WTC11 (cell line): Measurements from ENCODE around the gene LRRC32. TPM values are rescaled to one million over a fixed set of nuclear protein-coding genes. Genes with fewer than 3 reads are reported as not detected.

Experiments used
- ATAC-seq: fragments of 200-7000 bp; cut with Tn5 transposase; 2 replicates; pipeline ENCODE4 v1.10.0; 2021; ENCODE audit warnings: mild to moderate bottlenecking, moderate library complexity
- CTCF ChIA-PET: fragments of 300-600 bp; sonication (Branson Sonifier 250); formaldehyde crosslinking; loops from one replicate; lab custom pipeline; 2021; ENCODE audit warnings: antibody characterized with exemption; lab: Charles Lee
- POLR2A ChIA-PET: fragments of 350-600 bp; sonication (Branson Sonifier 250); formaldehyde crosslinking; loops from one replicate; lab custom pipeline; 2021; ENCODE audit warnings: antibody characterized with exemption; lab: Charles Lee
- DNase-seq: peaks from one replicate; pipeline ENCODE4 v3.0.0; 2021; ENCODE audit warnings: low spot score
- H3K27ac Mint-ChIP-seq: 2 replicates; pipeline ENCODE4 v1.8.0; 2021; ENCODE audit warnings: mixed read lengths
- H3K27me3 Mint-ChIP-seq: 2 replicates; pipeline ENCODE4 v1.8.0; 2021; ENCODE audit warnings: low read depth, mild to moderate bottlenecking, moderate library complexity, mixed read lengths
- H3K36me3 Mint-ChIP-seq: 2 replicates; pipeline ENCODE4 v1.8.0; 2021; ENCODE audit warnings: mixed read lengths
- H3K4me1 Mint-ChIP-seq: 2 replicates; pipeline ENCODE4 v1.8.0; 2022; ENCODE audit warnings: mixed read lengths
- H3K4me3 Mint-ChIP-seq: 2 replicates; pipeline ENCODE4 v1.8.0; 2021; ENCODE audit warnings: mild to moderate bottlenecking, moderate library complexity, mixed read lengths
- H3K9me3 Mint-ChIP-seq: 2 replicates; pipeline ENCODE4 v1.8.0; 2021; ENCODE audit warnings: mixed read lengths
- CDX4 ChIP-seq: fragments of 250-450 bp; sonication (Bioruptor Pico); IDR thresholded peaks from 2 replicates; pipeline ENCODE4 v1.9.0; 2021; ENCODE audit warnings: moderate library complexity, mild to moderate bottlenecking, inconsistent platforms, borderline replicate concordance
- CREB1 ChIP-seq: sonication (generic); formaldehyde crosslinking; IDR thresholded peaks from 2 replicates; pipeline ENCODE4 v1.8.0; 2023; ENCODE audit warnings: mild to moderate bottlenecking, missing genetic modification reagents
- CTCF ChIP-seq: fragments of 200-600 bp; IDR thresholded peaks from 2 replicates; pipeline ENCODE4 v1.8.0; 2022; ENCODE audit warnings: antibody characterized with exemption
- E2F4 ChIP-seq: sonication (generic); formaldehyde crosslinking; IDR thresholded peaks from 2 replicates; pipeline ENCODE4 v1.8.1; 2022; ENCODE audit warnings: low read depth, mild to moderate bottlenecking, moderate library complexity, missing genetic modification reagents, borderline replicate concordance
- E2F5 ChIP-seq: sonication (generic); formaldehyde crosslinking; IDR thresholded peaks from 2 replicates; pipeline ENCODE4 v1.8.1; 2022; ENCODE audit warnings: mild to moderate bottlenecking, moderate library complexity, missing genetic modification reagents
- EMX1 ChIP-seq: fragments of 250-450 bp; sonication (Bioruptor Pico); IDR thresholded peaks from 2 replicates; pipeline ENCODE4 v1.8.0; 2021; ENCODE audit warnings: mild to moderate bottlenecking
- ERG ChIP-seq: fragments of 250-450 bp; sonication (Bioruptor Pico); IDR thresholded peaks from 2 replicates; pipeline ENCODE4 v1.8.0; 2021; ENCODE audit warnings: mild to moderate bottlenecking
- ESRRA ChIP-seq: sonication (generic); formaldehyde crosslinking; IDR thresholded peaks from 2 replicates; pipeline ENCODE4 v1.8.1; 2022; ENCODE audit warnings: mild to moderate bottlenecking, missing genetic modification reagents, borderline replicate concordance
- FOXP1 ChIP-seq: sonication (generic); formaldehyde crosslinking; IDR thresholded peaks from 2 replicates; pipeline ENCODE4 v1.8.0; 2022; ENCODE audit warnings: missing genetic modification reagents, mild to moderate bottlenecking, moderate library complexity, borderline replicate concordance
- JUN ChIP-seq: sonication (generic); formaldehyde crosslinking; IDR thresholded peaks from 2 replicates; pipeline ENCODE4 v1.8.0; 2023; ENCODE audit warnings: mild to moderate bottlenecking, missing genetic modification reagents
- MAX ChIP-seq: sonication (generic); formaldehyde crosslinking; IDR thresholded peaks from 2 replicates; pipeline ENCODE4 v1.8.0; 2022; ENCODE audit warnings: mild to moderate bottlenecking, missing genetic modification reagents
- NFATC4 ChIP-seq: fragments of 250-450 bp; sonication (Bioruptor Pico); IDR thresholded peaks from 2 replicates; pipeline ENCODE4 v1.9.0; 2021; ENCODE audit warnings: mild to moderate bottlenecking
- NFE2L1 ChIP-seq: sonication (generic); formaldehyde crosslinking; IDR thresholded peaks from 2 replicates; pipeline ENCODE4 v1.8.1; 2023; ENCODE audit warnings: missing genetic modification reagents
- SOX15 ChIP-seq: fragments of 250-450 bp; sonication (Bioruptor Pico); IDR thresholded peaks from 2 replicates; pipeline ENCODE4 v1.9.0; 2021; ENCODE audit warnings: mild to moderate bottlenecking
- USF1 ChIP-seq: sonication (generic); formaldehyde crosslinking; IDR thresholded peaks from 2 replicates; pipeline ENCODE4 v1.8.0; 2022; ENCODE audit warnings: mild to moderate bottlenecking, missing genetic modification reagents
- USF2 ChIP-seq: sonication (generic); formaldehyde crosslinking; IDR thresholded peaks from 2 replicates; pipeline ENCODE4 v1.8.1; 2023; ENCODE audit warnings: mild to moderate bottlenecking, missing genetic modification reagents, moderate library complexity
- ZNF219 ChIP-seq: sonication (generic); formaldehyde crosslinking; IDR thresholded peaks from 2 replicates; pipeline ENCODE4 v1.8.0; 2023; ENCODE audit warnings: missing genetic modification reagents, mild to moderate bottlenecking, borderline replicate concordance
- ZNF396 ChIP-seq: fragments of 250-450 bp; sonication (Bioruptor Pico); IDR thresholded peaks from 2 replicates; pipeline ENCODE4 v1.8.0; 2021; ENCODE audit warnings: mild to moderate bottlenecking, moderate library complexity, borderline replicate concordance
- total RNA-seq: library from RNA; stranded (reverse); gene quantifications from 3 replicates; pipeline ENCODE4 v1.2.3, GENCODE V29; 2021

The LRRC32 gene
- total RNA-seq, 1 experiment from 2014 or later: 0.74 TPM

- no peak for ATAC-seq
- H3K27ac Mint-ChIP-seq: no peak overlapping the region
- POLR2A ChIA-PET: no interaction called here
- H3K9me3 Mint-ChIP-seq: peaks cover 2% of the 10 kb centered on the region
- H3K4me1 Mint-ChIP-seq: peaks cover 41% of the 10 kb centered on the region
- CTCF ChIA-PET: interaction anchor here (1.0 to 2.9 kb wide), 12 partner anchors 8 to 220 kb away, joined by 3 to 50 read pairs (median 10); partner anchors contain the start of gene LRRC32
- TF ChIP-seq ZNF219 (CRISPR knock-in tag) (no peak), USF2 (CRISPR knock-in tag) (no peak), FOXP1 (no peak), ESRRA (CRISPR knock-in tag) (no peak), SOX15 (CRISPR knock-in tag) (no peak)
- no peak for DNase-seq
- H3K27me3 Mint-ChIP-seq: no peaks in the 10 kb centered on the region
- 0 out of 2 replicates have a peak, but pooled peaks cover 2% of the 10 kb centered on the region for H3K36me3 Mint-ChIP-seq
- no peak overlapping the region for H3K4me3 Mint-ChIP-seq
These were observed 29.0 kb upstream of the LRRC32 start for GRCh38 chr11:76699451-76700091.

GRCh38 chr11:76698321-76699043, 27.9 kb upstream of the LRRC32 start:
- DNase-seq (peak; percentile 59), ATAC-seq (peak; percentile 80)
- peaks cover 31% of the 10 kb centered on the region for H3K4me1 Mint-ChIP-seq
- H3K27me3 Mint-ChIP-seq: no peaks in the 10 kb centered on the region
- CTCF ChIA-PET: interaction anchor here (0.6 to 2.9 kb wide), 29 partner anchors 9 to 1020 kb away, joined by 3 to 50 read pairs (median 4); partner anchors contain the start of gene LRRC32
- H3K27ac Mint-ChIP-seq: peak overlapping the region; percentile 34
- no peak overlapping the region for H3K4me3 Mint-ChIP-seq
- POLR2A ChIA-PET: no interaction called here
- H3K9me3 Mint-ChIP-seq: no peaks in the 10 kb centered on the region
- no peak for TF ChIP-seq JUN (CRISPR knock-in tag)
- peak; percentile 31; the same call in 1 of the 2 replicates for TF ChIP-seq USF1 (CRISPR knock-in tag)
- TF ChIP-seq CTCF: peak; percentile 88
- TF ChIP-seq, all 79 proteins: peak for 2
- no peaks in the 10 kb centered on the region for H3K36me3 Mint-ChIP-seq

- H3K4me1 Mint-ChIP-seq: peaks cover 17% of the 10 kb centered on the region
- no peaks in the 10 kb centered on the region for H3K9me3 Mint-ChIP-seq
- H3K4me3 Mint-ChIP-seq: no peak overlapping the region
- ATAC-seq (no peak), DNase-seq (no peak)
- H3K36me3 Mint-ChIP-seq: no peaks in the 10 kb centered on the region
- no peak overlapping the region for H3K27ac Mint-ChIP-seq
- ChIA-PET POLR2A (interaction anchor here (0.7 kb wide), 1 partner anchor 111 kb away, joined by 3 read pairs; no protein-coding TSS in a partner anchor), CTCF (interaction anchor here (1.2 kb wide), 1 partner anchor 510 kb away, joined by 3 read pairs; no protein-coding TSS in a partner anchor)
- H3K27me3 Mint-ChIP-seq: no peaks in the 10 kb centered on the region
- no peak for TF ChIP-seq E2F5 (CRISPR knock-in tag)
- TF ChIP-seq EMX1 (CRISPR knock-in tag): no peak
- TF ChIP-seq NFE2L1: no peak
- no peak for TF ChIP-seq MAX (CRISPR knock-in tag)
- no peak for TF ChIP-seq CREB1 (CRISPR knock-in tag)
- TF ChIP-seq CTCF: no peak
- TF ChIP-seq ZNF396 (CRISPR knock-in tag): no peak
- TF ChIP-seq CDX4: no peak
- TF ChIP-seq NFATC4: no peak
- no peak for TF ChIP-seq E2F4
- TF ChIP-seq USF1 (CRISPR knock-in tag): no peak
- TF ChIP-seq ERG (CRISPR knock-in tag): no peak
These were observed 26.2 kb upstream of the LRRC32 start for GRCh38 chr11:76696756-76697155.
